ENCODE data around the gene DNAH11.

DNAH11 gene

GRCh38 chr7:21771906-21772610 lies 229.2 kb downstream of the DNAH11 start:
- no peak for TF ChIP-seq CTCF (IDR thresholded peaks at IDR 0.05; ENCODE audit: low read depth, low read length)
- no peaks in the 10 kb centered on the region for H3K36me3 ChIP-seq
- DNase-seq = no peak
- no peaks in the 10 kb centered on the region for H3K9me3 ChIP-seq
- H3K4me1 ChIP-seq = no peaks in the 10 kb centered on the region
- H3K27me3 ChIP-seq = peaks cover 40% of the 10 kb centered on the region
- H3K4me3 ChIP-seq (ENCODE audit: low read depth, low read length) = no peak overlapping the region

- Histone ChIP-seq H3K27me3 (peaks cover 33% of the 10 kb centered on the region), H3K36me3 (no peaks in the 10 kb centered on the region), H3K4me3 (ENCODE audit: low read depth, low read length) (no peak overlapping the region), H3K9me3 (no peaks in the 10 kb centered on the region), H3K4me1 (no peaks in the 10 kb centered on the region)
- no peak for DNase-seq
- TF ChIP-seq CTCF (IDR thresholded peaks at IDR 0.05; ENCODE audit: low read depth, low read length) = no peak
Measured at GRCh38 chr7:21773326-21773725, 230.5 kb downstream of the DNAH11 start.

GRCh38 chr7:21777921-21778320 lies 235.1 kb downstream of the DNAH11 start:
- DNase-seq = no peak
- no peak overlapping the region for H3K4me3 ChIP-seq (ENCODE audit: low read depth, low read length)
- H3K36me3 ChIP-seq = no peaks in the 10 kb centered on the region
- H3K9me3 ChIP-seq = no peaks in the 10 kb centered on the region
- no peak for TF ChIP-seq CTCF (IDR thresholded peaks at IDR 0.05; ENCODE audit: low read depth, low read length)
- H3K4me1 ChIP-seq = no peaks in the 10 kb centered on the region
- peaks cover 15% of the 10 kb centered on the region for H3K27me3 ChIP-seq

DNA sequence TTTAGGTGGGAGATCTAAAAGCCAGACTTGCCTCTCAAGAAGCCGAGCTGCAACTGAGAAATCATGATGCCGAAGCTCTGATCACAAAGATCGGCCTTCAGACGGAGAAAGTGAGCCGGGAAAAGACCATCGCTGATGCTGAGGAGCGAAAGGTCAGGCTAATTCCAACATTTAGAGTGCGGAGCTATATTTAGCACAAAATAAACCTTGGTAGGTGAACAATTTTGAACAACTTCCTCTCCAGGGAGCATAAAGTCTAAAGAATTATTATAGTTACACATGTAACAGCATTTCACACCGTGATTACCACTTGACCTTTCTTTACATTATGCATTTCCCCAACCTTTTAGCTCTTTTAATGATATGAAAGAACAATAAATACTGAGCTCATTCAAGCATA lies 236.1 kb downstream of the DNAH11 start:
- no peak for TF ChIP-seq CTCF (IDR thresholded peaks at IDR 0.05; ENCODE audit: low read depth, low read length)
- no peak for DNase-seq
- Histone ChIP-seq H3K4me3 (ENCODE audit: low read depth, low read length) (no peak overlapping the region), H3K36me3 (no peaks in the 10 kb centered on the region), H3K4me1 (no peaks in the 10 kb centered on the region), H3K27me3 (peaks cover 12% of the 10 kb centered on the region), H3K9me3 (no peaks in the 10 kb centered on the region)

GRCh38 chr7:21782996-21783395 lies 240.2 kb downstream of the DNAH11 start:
- H3K36me3 ChIP-seq = no peaks in the 10 kb centered on the region
- DNase-seq = no peak
- no peak overlapping the region for H3K4me3 ChIP-seq (ENCODE audit: low read depth, low read length)
- TF ChIP-seq CTCF (IDR thresholded peaks at IDR 0.05; ENCODE audit: low read depth, low read length) = no peak
- no peaks in the 10 kb centered on the region for H3K9me3 ChIP-seq
- peaks cover 14% of the 10 kb centered on the region for H3K27me3 ChIP-seq
- no peaks in the 10 kb centered on the region for H3K4me1 ChIP-seq

GRCh38 chr7:21784989-21785388 lies 242.2 kb downstream of the DNAH11 start:
- Histone ChIP-seq H3K9me3 (no peaks in the 10 kb centered on the region), H3K4me3 (ENCODE audit: low read depth, low read length) (no peak overlapping the region), H3K27me3 (peaks cover 19% of the 10 kb centered on the region), H3K4me1 (no peaks in the 10 kb centered on the region), H3K36me3 (no peaks in the 10 kb centered on the region)
- no peak for TF ChIP-seq CTCF (IDR thresholded peaks at IDR 0.05; ENCODE audit: low read depth, low read length)
- DNase-seq = no peak

Measured in BE2C (cell line).